ENCODE data around the gene INHBE.

DNA sequence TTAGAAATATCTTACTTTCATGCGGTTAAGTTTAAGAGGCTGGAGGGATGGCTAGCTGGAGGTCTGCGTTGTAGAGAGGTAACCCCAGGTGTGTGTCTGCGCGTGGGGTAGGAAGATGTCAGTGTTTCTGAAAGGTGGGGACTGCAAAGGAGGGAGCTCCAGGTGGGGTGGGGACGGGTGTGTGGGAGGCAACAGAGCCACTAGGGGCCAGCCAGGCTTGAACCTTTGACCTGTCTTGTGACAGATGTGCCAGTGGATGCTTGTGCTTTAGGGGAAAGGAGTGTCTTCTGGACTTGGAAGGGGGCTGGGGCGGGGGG, 5.3 kb downstream of the INHBE start:
- no peak for TF ChIP-seq ZNF350 (tag by site-specific recombination; IDR thresholded peaks at IDR 0.05)
- TF ChIP-seq, protein P1, sequence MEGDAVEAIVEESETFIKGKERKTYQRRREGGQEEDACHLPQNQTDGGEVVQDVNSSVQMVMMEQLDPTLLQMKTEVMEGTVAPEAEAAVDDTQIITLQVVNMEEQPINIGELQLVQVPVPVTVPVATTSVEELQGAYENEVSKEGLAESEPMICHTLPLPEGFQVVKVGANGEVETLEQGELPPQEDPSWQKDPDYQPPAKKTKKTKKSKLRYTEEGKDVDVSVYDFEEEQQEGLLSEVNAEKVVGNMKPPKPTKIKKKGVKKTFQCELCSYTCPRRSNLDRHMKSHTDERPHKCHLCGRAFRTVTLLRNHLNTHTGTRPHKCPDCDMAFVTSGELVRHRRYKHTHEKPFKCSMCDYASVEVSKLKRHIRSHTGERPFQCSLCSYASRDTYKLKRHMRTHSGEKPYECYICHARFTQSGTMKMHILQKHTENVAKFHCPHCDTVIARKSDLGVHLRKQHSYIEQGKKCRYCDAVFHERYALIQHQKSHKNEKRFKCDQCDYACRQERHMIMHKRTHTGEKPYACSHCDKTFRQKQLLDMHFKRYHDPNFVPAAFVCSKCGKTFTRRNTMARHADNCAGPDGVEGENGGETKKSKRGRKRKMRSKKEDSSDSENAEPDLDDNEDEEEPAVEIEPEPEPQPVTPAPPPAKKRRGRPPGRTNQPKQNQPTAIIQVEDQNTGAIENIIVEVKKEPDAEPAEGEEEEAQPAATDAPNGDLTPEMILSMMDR (tag by site-specific recombination; IDR thresholded peaks at IDR 0.05) = no peak
- 0 out of 2 replicates have a peak, but pooled peaks have one; percentile 8 for TF ChIP-seq KLF17 (tag by site-specific recombination; IDR thresholded peaks at IDR 0.05)
- TF ChIP-seq ZBTB1 (tag by site-specific recombination; IDR thresholded peaks at IDR 0.05) = no peak
- no peak for TF ChIP-seq ZNF585B (tag by site-specific recombination; IDR thresholded peaks at IDR 0.05)
- no peak for TF ChIP-seq ZNF26 (tag by site-specific recombination; IDR thresholded peaks at IDR 0.05)
- no peak for TF ChIP-seq ZNF76 (tag by site-specific recombination; IDR thresholded peaks at IDR 0.05; ENCODE audit: borderline replicate concordance, low read depth)
- TF ChIP-seq ZNF792 (tag by site-specific recombination; IDR thresholded peaks at IDR 0.05) = no peak
- TF ChIP-seq ZNF221 (tag by site-specific recombination; IDR thresholded peaks at IDR 0.05; ENCODE audit: borderline replicate concordance) = no peak
- TF ChIP-seq ZNF274 (IDR thresholded peaks at IDR 0.05; ENCODE audit: low read length) = no peak
- TF ChIP-seq ZNF274 (tag by site-specific recombination; IDR thresholded peaks at IDR 0.05; ENCODE audit: borderline replicate concordance) = no peak
- no peak for TF ChIP-seq REST (tag by site-specific recombination; IDR thresholded peaks at IDR 0.05)
- TF ChIP-seq, protein P2, sequence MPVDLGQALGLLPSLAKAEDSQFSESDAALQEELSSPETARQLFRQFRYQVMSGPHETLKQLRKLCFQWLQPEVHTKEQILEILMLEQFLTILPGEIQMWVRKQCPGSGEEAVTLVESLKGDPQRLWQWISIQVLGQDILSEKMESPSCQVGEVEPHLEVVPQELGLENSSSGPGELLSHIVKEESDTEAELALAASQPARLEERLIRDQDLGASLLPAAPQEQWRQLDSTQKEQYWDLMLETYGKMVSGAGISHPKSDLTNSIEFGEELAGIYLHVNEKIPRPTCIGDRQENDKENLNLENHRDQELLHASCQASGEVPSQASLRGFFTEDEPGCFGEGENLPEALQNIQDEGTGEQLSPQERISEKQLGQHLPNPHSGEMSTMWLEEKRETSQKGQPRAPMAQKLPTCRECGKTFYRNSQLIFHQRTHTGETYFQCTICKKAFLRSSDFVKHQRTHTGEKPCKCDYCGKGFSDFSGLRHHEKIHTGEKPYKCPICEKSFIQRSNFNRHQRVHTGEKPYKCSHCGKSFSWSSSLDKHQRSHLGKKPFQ (tag by site-specific recombination; IDR thresholded peaks at IDR 0.05) = no peak

All from HEK293 (cell line).